A549 (cell line): Measurements from ENCODE around the gene MLXIPL. TPM values are rescaled to one million over a fixed set of nuclear protein-coding genes. Genes with fewer than 3 reads are reported as not detected.

Experiments
- ATAC-seq, 2 experiments: fragments of 200-7000 bp in 1 of 2; fragments of >200 bp in 1 of 2; cut with Nextera tagmentation in 1 of 2; cut with Tn5 transposase in 1 of 2; 3 replicates each; pipeline versions ENCODE4 v1.8.0 to v1.9.1; 2018 to 2020; ENCODE audit warnings: mild to moderate bottlenecking in 1 of 2, moderate library complexity in 1 of 2
- CTCF ChIA-PET: fragments of 300-600 bp; sonication (Branson Sonifier 250); formaldehyde crosslinking; extraction: SDS; loops from one replicate; lab custom pipeline; 2021; ENCODE audit warnings: antibody characterized with exemption, inconsistent platforms; lab: Yijun Ruan, JAX
- POLR2A ChIA-PET: fragments of 350-600 bp; formaldehyde crosslinking; extraction: SDS; loops from one replicate; lab custom pipeline; 2021; ENCODE audit warnings: antibody characterized with exemption, inconsistent platforms; lab: Yijun Ruan, JAX
- DNase-seq, 2 experiments: peaks; one replicate each; pipeline versions ENCODE4 v3.0.0 to v3.0.0-alpha.2; 2011 to 2016; ENCODE audit warnings: low read depth in 1 of 2, low spot score in 1 of 2
- FAIRE-seq: peaks from 2 replicates; lab custom pipeline; 2011; peaks lifted over from hg19 to GRCh38; lab: Jason Lieb, UNC
- H3K27ac ChIP-seq, 2 experiments: fragments of >200 bp; sonication (Bioruptor Twin); formaldehyde crosslinking; 3 replicates each; pipeline ENCODE4 v1.5.1; 2016 to 2017
- H3K4me1 ChIP-seq: fragments of >200 bp; sonication (Bioruptor Twin); formaldehyde crosslinking; 3 replicates; pipeline ENCODE4 v1.6.1; 2016
- H3K4me2 ChIP-seq: fragments of >200 bp; sonication (Bioruptor Twin); formaldehyde crosslinking; 3 replicates; pipeline ENCODE4 v1.6.1; 2016
- H3K4me3 ChIP-seq: fragments of >200 bp; sonication (Bioruptor Twin); formaldehyde crosslinking; 3 replicates; pipeline ENCODE4 v1.5.1; 2016
- H3K9me3 ChIP-seq: fragments of >200 bp; sonication (Bioruptor Twin); formaldehyde crosslinking; 3 replicates; pipeline ENCODE4 v1.6.1; 2016
- BCL3 ChIP-seq: fragments of >200 bp; sonication (Bioruptor Twin); formaldehyde crosslinking; IDR thresholded peaks from 3 replicates; pipeline ENCODE4 v1.6.1; 2016
- CEBPB ChIP-seq, 2 experiments: fragments of >200 bp in 1 of 2; sonication (Bioruptor Twin) in 1 of 2; formaldehyde crosslinking in 1 of 2; IDR thresholded peaks; 2 replicates each; pipeline ENCODE4 v1.6.1; 2012 to 2016
- CHD2 ChIP-seq: fragments of 150-350 bp; IDR thresholded peaks from 2 replicates; pipeline ENCODE4 v1.6.1; 2014; ENCODE audit warnings: low read length; ENCODE audit not compliant: partially characterized antibody
- EHMT2 ChIP-seq: fragments of 200-600 bp; sonication (generic); IDR thresholded peaks from 2 replicates; pipeline ENCODE4 v1.6.1; 2016; ENCODE audit warnings: antibody characterized with exemption, low read depth, mild to moderate bottlenecking, moderate library complexity
- ELK1 ChIP-seq: fragments of 150-350 bp; IDR thresholded peaks from 2 replicates; pipeline ENCODE4 v1.6.1; 2014; ENCODE audit warnings: low read depth, mild to moderate bottlenecking, low read length
- EP300 ChIP-seq, 2 experiments: fragments of >200 bp; sonication (Bioruptor Twin); formaldehyde crosslinking; IDR thresholded peaks; 2 replicates in 1 of 2; 3 replicates in 1 of 2; pipeline ENCODE4 v1.6.1; 2016 to 2017
- GATA3 ChIP-seq: IDR thresholded peaks from 2 replicates; pipeline ENCODE4 v1.6.1; 2012; ENCODE audit warnings: borderline replicate concordance
- HOXA7 ChIP-seq: fragments of 250-450 bp; sonication (Bioruptor Pico); IDR thresholded peaks from 2 replicates; pipeline ENCODE4 v1.5.0; 2020; ENCODE audit warnings: mild to moderate bottlenecking, moderate library complexity
- HOXB5 ChIP-seq: fragments of 250-450 bp; sonication (Bioruptor Pico); IDR thresholded peaks from 2 replicates; pipeline ENCODE4 v1.5.0; 2020; ENCODE audit warnings: mild to moderate bottlenecking, moderate library complexity
- JUNB ChIP-seq: fragments of >200 bp; sonication (Bioruptor Twin); formaldehyde crosslinking; IDR thresholded peaks from 2 replicates; pipeline ENCODE4 v1.6.1; 2016
- MAX ChIP-seq: IDR thresholded peaks from 2 replicates; pipeline ENCODE4 v1.6.1; 2012
- PHF8 ChIP-seq: fragments of 200-600 bp; sonication (generic); IDR thresholded peaks from 2 replicates; pipeline ENCODE4 v1.6.1; 2016; ENCODE audit warnings: low read depth, mild to moderate bottlenecking, antibody characterized with exemption, moderate library complexity, borderline replicate concordance
- POLR2A ChIP-seq: IDR thresholded peaks from 2 replicates; pipeline ENCODE4 v1.6.1; 2012; ENCODE audit warnings: mild to moderate bottlenecking, low read length
- POLR2AphosphoS2 ChIP-seq: conservative IDR thresholded peaks from 2 replicates; pipeline ENCODE4 v1.6.1; 2012; ENCODE audit warnings: low read length, improper control_type of control experiment, inconsistent platforms
- RAD21 ChIP-seq, 2 experiments: fragments of >200 bp in 1 of 2; sonication (Bioruptor Twin) in 1 of 2; formaldehyde crosslinking in 1 of 2; IDR thresholded peaks in 1 of 2; conservative IDR thresholded peaks in 1 of 2; 2 replicates in 1 of 2; 3 replicates in 1 of 2; pipeline ENCODE4 v1.6.1; 2012 to 2018; ENCODE audit warnings: inconsistent platforms in 1 of 2
- REST ChIP-seq: fragments of 200-600 bp; sonication (generic); IDR thresholded peaks from 2 replicates; pipeline ENCODE4 v1.6.1; 2016; ENCODE audit warnings: antibody characterized with exemption, mild to moderate bottlenecking, moderate library complexity
- RFX5 ChIP-seq: fragments of 450-650 bp; IDR thresholded peaks from 2 replicates; pipeline ENCODE4 v1.7.1; 2014; ENCODE audit warnings: antibody characterized with exemption, mild to moderate bottlenecking, moderate library complexity
- TP53 ChIP-seq: fragments of 250-450 bp; sonication (Bioruptor Pico); IDR thresholded peaks from 2 replicates; pipeline ENCODE4 v1.5.0; 2021; ENCODE audit warnings: mild to moderate bottlenecking, moderate library complexity
- ZSCAN20 ChIP-seq: fragments of 250-450 bp; sonication (Bioruptor Pico); IDR thresholded peaks from 2 replicates; pipeline ENCODE4 v1.8.0; 2022; ENCODE audit warnings: mild to moderate bottlenecking, moderate library complexity
- WGBS: methylation state at CpG from one replicate; pipeline ENCODE4 v1.1.6; 2017; ENCODE audit errors: missing lambda C conversion rate; 5-methylcytosine and 5-hydroxymethylcytosine counted together
- polyA plus RNA-seq, 4 experiments: library from polyadenylated mRNA; depleted of rRNA in 3 of 4; stranded (reverse); fragments of >200 nt; fragmentation: RNase III in 1 of 4; extraction: RNeasy Plus Mini Kit Qiagen cat#74134 plus additional on column Dnase treatment in 1 of 4; gene quantifications; 2 replicates in 3 of 4; 3 replicates in 1 of 4; pipeline ENCODE4 v1.2.3, GENCODE V29; 2011 to 2017

MLXIPL gene
- polyA plus RNA-seq, 2 of the 4 experiments (the other 2 are of a cell fraction), result 1.4 to 3.3 TPM

GRCh38 chr7:73631558-73631957 lies 7.2 kb upstream of the MLXIPL start:
- ATAC-seq (no peak), FAIRE-seq (no peak)
- 28% methylated on average over 1 of the region's 1 CpG for WGBS
- CTCF ChIA-PET, result interaction anchor here (2.5 to 8.4 kb wide), 7 partner anchors 8 to 102 kb away, joined by 9 to 98 read pairs (median 45); partner anchors contain the start of gene VPS37D
- POLR2A ChIA-PET, result interaction anchor here (0.6 kb wide), 1 partner anchor 285 kb away, joined by 3 read pairs; no protein-coding TSS in a partner anchor
- Histone ChIP-seq H3K4me3 (no peak overlapping the region), H3K9me3 (no peaks in the 10 kb centered on the region), H3K4me1 (peaks cover 26% of the 10 kb centered on the region)
- TF ChIP-seq JUNB (no peak), EP300 (IDR thresholded peaks at IDR 0.05) (no peak), HOXA7 (CRISPR knock-in tag) (no peak), EHMT2 (no peak), HOXB5 (CRISPR knock-in tag) (no peak), PHF8 (no peak), MAX (no peak), RAD21 (conservative IDR thresholded peaks at IDR 0.05 in 1 of 2, IDR thresholded peaks at IDR 0.05 in 1 of 2) (no peak), POLR2AphosphoS2 (no peak)
- TF ChIP-seq, all 56 proteins: peak for 0
- Histone ChIP-seq H3K27ac (no peak overlapping the region; a peak in 1 of 6 replicates), H3K4me2 (no peak overlapping the region)
- no peak for DNase-seq

- peak overlapping the region; percentile 39 to 50; a peak in 5 of 6 replicates for H3K27ac ChIP-seq
- POLR2A ChIA-PET, result interaction anchor here (0.5 to 1.0 kb wide), 2 partner anchors 104 to 214 kb away, joined by 4 read pairs; partner anchors contain the start of gene METTL27
- TF ChIP-seq ZSCAN20 (CRISPR knock-in tag) (no peak), CHD2 (no peak), HOXA7 (CRISPR knock-in tag) (no peak), CEBPB (IDR thresholded peaks at IDR 0.05) (no peak), BCL3 (no peak), RFX5 (no peak), JUNB (no peak), GATA3 (no peak), ELK1 (no peak), TP53 (no peak), POLR2A (no peak), REST (no peak)
- TF ChIP-seq, all 56 proteins: peak for 0
- ATAC-seq (no peak), DNase-seq (no peak), FAIRE-seq (no peak)
- no peak overlapping the region for H3K4me3 ChIP-seq
- no peaks in the 10 kb centered on the region for H3K9me3 ChIP-seq
- CTCF ChIA-PET, result interaction anchor here (0.6 to 8.4 kb wide), 25 partner anchors 9 to 963 kb away, joined by 3 to 98 read pairs (median 6); partner anchors contain the start of gene VPS37D
- peaks cover 19% of the 10 kb centered on the region for H3K4me1 ChIP-seq
- 72% methylated on average over 4 of the region's 4 CpGs for WGBS
- no peak overlapping the region for H3K4me2 ChIP-seq
Observed at GRCh38 chr7:73628504-73628903, 4.2 kb upstream of the MLXIPL start.
